WTC11 (cell line): ENCODE data around the gene SLC46A1. TPM values are rescaled to one million over a fixed set of nuclear protein-coding genes. Genes with fewer than 3 reads are reported as not detected.
A peak's percentile ranks its signal among the peaks of the same experiment; 100 is the strongest.

Experiments used
- ATAC-seq: fragments of 200-7000 bp; cut with Tn5 transposase; 2 replicates; pipeline ENCODE4 v1.10.0; 2021; ENCODE audit warnings: mild to moderate bottlenecking, moderate library complexity
- Bru-seq: library from RNA; stranded (reverse); fragments of 400-500 nt; gene quantifications from one replicate; lab custom pipeline; 2021; lab: Mats Ljungman, UMichigan
- CTCF ChIA-PET: fragments of 300-600 bp; sonication (Branson Sonifier 250); formaldehyde crosslinking; loops from one replicate; lab custom pipeline; 2021; ENCODE audit warnings: antibody characterized with exemption; lab: Charles Lee
- POLR2A ChIA-PET: fragments of 350-600 bp; sonication (Branson Sonifier 250); formaldehyde crosslinking; loops from one replicate; lab custom pipeline; 2021; ENCODE audit warnings: antibody characterized with exemption; lab: Charles Lee
- DNase-seq: peaks from one replicate; pipeline ENCODE4 v3.0.0; 2021; ENCODE audit warnings: low spot score
- H3K27ac Mint-ChIP-seq: 2 replicates; pipeline ENCODE4 v1.8.0; 2021; ENCODE audit warnings: mixed read lengths
- H3K27me3 Mint-ChIP-seq: 2 replicates; pipeline ENCODE4 v1.8.0; 2021; ENCODE audit warnings: low read depth, mild to moderate bottlenecking, moderate library complexity, mixed read lengths
- H3K36me3 Mint-ChIP-seq: 2 replicates; pipeline ENCODE4 v1.8.0; 2021; ENCODE audit warnings: mixed read lengths
- H3K4me1 Mint-ChIP-seq: 2 replicates; pipeline ENCODE4 v1.8.0; 2022; ENCODE audit warnings: mixed read lengths
- H3K4me3 Mint-ChIP-seq: 2 replicates; pipeline ENCODE4 v1.8.0; 2021; ENCODE audit warnings: mild to moderate bottlenecking, moderate library complexity, mixed read lengths
- H3K9me3 Mint-ChIP-seq: 2 replicates; pipeline ENCODE4 v1.8.0; 2021; ENCODE audit warnings: mixed read lengths
- ATF3 ChIP-seq: sonication (generic); formaldehyde crosslinking; conservative IDR thresholded peaks from 2 replicates; pipeline ENCODE4 v1.8.1; 2022; ENCODE audit warnings: mild to moderate bottlenecking, missing genetic modification reagents
- CREM ChIP-seq: sonication (generic); formaldehyde crosslinking; IDR thresholded peaks from 2 replicates; pipeline ENCODE4 v1.8.1; 2022; ENCODE audit warnings: mild to moderate bottlenecking, missing genetic modification reagents, moderate library complexity
- CTCF ChIP-seq: fragments of 200-600 bp; IDR thresholded peaks from 2 replicates; pipeline ENCODE4 v1.8.0; 2022; ENCODE audit warnings: antibody characterized with exemption
- E2F4 ChIP-seq: sonication (generic); formaldehyde crosslinking; IDR thresholded peaks from 2 replicates; pipeline ENCODE4 v1.8.1; 2022; ENCODE audit warnings: low read depth, mild to moderate bottlenecking, moderate library complexity, missing genetic modification reagents, borderline replicate concordance
- ELF4 ChIP-seq: sonication (generic); formaldehyde crosslinking; IDR thresholded peaks from 2 replicates; pipeline ENCODE4 v1.8.1; 2022; ENCODE audit warnings: low read depth, mild to moderate bottlenecking, moderate library complexity, missing genetic modification reagents
- ERG ChIP-seq: fragments of 250-450 bp; sonication (Bioruptor Pico); IDR thresholded peaks from 2 replicates; pipeline ENCODE4 v1.8.0; 2021; ENCODE audit warnings: mild to moderate bottlenecking
- FOXP4 ChIP-seq: sonication (generic); formaldehyde crosslinking; IDR thresholded peaks from 2 replicates; pipeline ENCODE4 v1.8.0; 2022; ENCODE audit warnings: mild to moderate bottlenecking, missing genetic modification reagents
- MYBL2 ChIP-seq: sonication (generic); formaldehyde crosslinking; IDR thresholded peaks from 2 replicates; pipeline ENCODE4 v1.8.1; 2023; ENCODE audit warnings: mild to moderate bottlenecking, moderate library complexity, missing genetic modification reagents
- NFATC4 ChIP-seq: fragments of 250-450 bp; sonication (Bioruptor Pico); IDR thresholded peaks from 2 replicates; pipeline ENCODE4 v1.9.0; 2021; ENCODE audit warnings: mild to moderate bottlenecking
- NR1H2 ChIP-seq: sonication (generic); formaldehyde crosslinking; IDR thresholded peaks from 2 replicates; pipeline ENCODE4 v1.9.0; 2021; ENCODE audit warnings: mild to moderate bottlenecking, moderate library complexity, missing genetic modification reagents
- PRDM15 ChIP-seq: sonication (generic); formaldehyde crosslinking; IDR thresholded peaks from 2 replicates; pipeline ENCODE4 v1.8.0; 2022; ENCODE audit warnings: missing genetic modification reagents
- PRRX2 ChIP-seq: fragments of 250-450 bp; sonication (Bioruptor Pico); IDR thresholded peaks from 2 replicates; pipeline ENCODE4 v1.8.0; 2021; ENCODE audit warnings: mild to moderate bottlenecking
- SMAD4 ChIP-seq: sonication (generic); formaldehyde crosslinking; IDR thresholded peaks from 2 replicates; pipeline ENCODE4 v1.8.0; 2022; ENCODE audit warnings: mild to moderate bottlenecking, missing genetic modification reagents
- TP53 ChIP-seq: sonication (generic); formaldehyde crosslinking; IDR thresholded peaks from 2 replicates; pipeline ENCODE4 v1.8.1; 2023; ENCODE audit warnings: mild to moderate bottlenecking, missing genetic modification reagents
- USF1 ChIP-seq: sonication (generic); formaldehyde crosslinking; IDR thresholded peaks from 2 replicates; pipeline ENCODE4 v1.8.0; 2022; ENCODE audit warnings: mild to moderate bottlenecking, missing genetic modification reagents
- USF2 ChIP-seq: sonication (generic); formaldehyde crosslinking; IDR thresholded peaks from 2 replicates; pipeline ENCODE4 v1.8.1; 2023; ENCODE audit warnings: mild to moderate bottlenecking, missing genetic modification reagents, moderate library complexity
- ZNF219 ChIP-seq: sonication (generic); formaldehyde crosslinking; IDR thresholded peaks from 2 replicates; pipeline ENCODE4 v1.8.0; 2023; ENCODE audit warnings: missing genetic modification reagents, mild to moderate bottlenecking, borderline replicate concordance
- ZNF232 ChIP-seq: sonication (generic); formaldehyde crosslinking; IDR thresholded peaks from 2 replicates; pipeline ENCODE4 v1.8.0; 2022; ENCODE audit warnings: mild to moderate bottlenecking, missing genetic modification reagents
- ZNF396 ChIP-seq: fragments of 250-450 bp; sonication (Bioruptor Pico); IDR thresholded peaks from 2 replicates; pipeline ENCODE4 v1.8.0; 2021; ENCODE audit warnings: mild to moderate bottlenecking, moderate library complexity, borderline replicate concordance
- ZNF423 ChIP-seq: fragments of 250-450 bp; sonication (Bioruptor Pico); IDR thresholded peaks from 2 replicates; pipeline ENCODE4 v2.1.2; 2022; ENCODE audit warnings: mild to moderate bottlenecking, moderate library complexity
- ZNF671 ChIP-seq: fragments of 250-450 bp; sonication (Bioruptor Pico); IDR thresholded peaks from 2 replicates; pipeline ENCODE4 v1.8.0; 2021; ENCODE audit warnings: mild to moderate bottlenecking
- ZSCAN18 ChIP-seq: fragments of 250-450 bp; sonication (Bioruptor Pico); IDR thresholded peaks from 2 replicates; pipeline ENCODE4 v2.1.2; 2022; ENCODE audit warnings: mild to moderate bottlenecking, moderate library complexity
- long read RNA-seq, 3 experiments: library from RNA in 1 of 3; library from capped mRNA in 1 of 3; library from polyadenylated mRNA in 1 of 3; unstranded in 2 of 3; stranded (forward) in 1 of 3; transcript quantifications; one replicate each; pipeline ENCODE4 v2.0.0, GENCODE V29; 2021
- total RNA-seq: library from RNA; stranded (reverse); gene quantifications from 3 replicates; pipeline ENCODE4 v1.2.3, GENCODE V29; 2021

Gene SLC46A1
- total RNA-seq, result 5.7 to 6.7 TPM (median 6.6 TPM) in 3 replicates
- Bru-seq, nascent RNA, result percentile 61 among the genes with signal in this experiment
- long read RNA-seq, experiment 1, full-length matches to known transcripts, result 8 of 16 reads
- long read RNA-seq, experiment 1, partial matches to known transcripts, result 0 of 16 reads
- long read RNA-seq, experiment 1, other reads (novel, unspliced or antisense), result 8 of 16 reads
- long read RNA-seq, experiment 2, full-length matches to known transcripts, result 3 of 9 reads
- long read RNA-seq, experiment 2, partial matches to known transcripts, result 0 of 9 reads
- long read RNA-seq, experiment 2, other reads (novel, unspliced or antisense), result 6 of 9 reads
- long read RNA-seq, experiment 3, partial matches to known transcripts, result 0 of 2 reads
- long read RNA-seq, experiment 3, other reads (novel, unspliced or antisense), result 1 of 2 reads

GRCh38 chr17:28405632-28406472, at the start of gene SLC46A1:
TSS of gene SLC46A1 (minus strand) at chr17:28406212. CDS start at chr17:28406114, 98 bp downstream.
- peak; percentile 53 for ATAC-seq
- H3K4me1 Mint-ChIP-seq, result peaks cover 78% of the 10 kb centered on the region
- CTCF ChIA-PET, result interaction anchor here (0.6 to 3.7 kb wide), 16 partner anchors 9 to 154 kb away, joined by 3 to 62 read pairs (median 6); partner anchors contain the start of genes IFT20, SARM1, TNFAIP1 and VTN
- H3K27me3 Mint-ChIP-seq, result peaks cover 31% of the 10 kb centered on the region
- peak; percentile 80 for DNase-seq
- peak within 1 kb of the TSS; percentile 87 for H3K27ac Mint-ChIP-seq
- no peaks in the 10 kb centered on the region for H3K9me3 Mint-ChIP-seq
- POLR2A ChIA-PET, result no interaction called here
- H3K36me3 Mint-ChIP-seq, result no peaks in the 10 kb centered on the region
- H3K4me3 Mint-ChIP-seq, result peak within 1 kb of the TSS; percentile 78
- TF ChIP-seq FOXP4 (CRISPR knock-in tag) (peak; percentile 64; the same call in 1 of the 2 replicates), USF1 (CRISPR knock-in tag) (no peak), ZNF423 (CRISPR knock-in tag) (no peak), CTCF (no peak), MYBL2 (CRISPR knock-in tag) (peak; percentile 66; the same call in 1 of the 2 replicates), PRDM15 (no peak), USF2 (CRISPR knock-in tag) (no peak), PRRX2 (CRISPR knock-in tag) (no peak), SMAD4 (CRISPR knock-in tag) (no peak), ZNF232 (no peak), ATF3 (CRISPR knock-in tag) (no peak), TP53 (CRISPR knock-in tag) (no peak), ZSCAN18 (CRISPR knock-in tag) (no peak), NFATC4 (CRISPR knock-in tag) (no peak), ZNF671 (CRISPR knock-in tag) (no peak), NR1H2 (CRISPR knock-in tag) (no peak), ELF4 (peak; percentile 59; the same call in 1 of the 2 replicates), ZNF219 (CRISPR knock-in tag) (no peak), E2F4 (no peak; the same call in 1 of the 2 replicates), CREM (CRISPR knock-in tag) (no peak), ZNF396 (CRISPR knock-in tag) (no peak), ERG (no peak)
